Chondrocyte (in vitro differentiated cells): ENCODE results near the gene THEM4. TPM values are rescaled to one million over a fixed set of nuclear protein-coding genes. Genes with fewer than 3 reads are reported as not detected.

Experiments
- DNase-seq: peaks from one replicate; pipeline ENCODE4 v3.0.0; 2021; ENCODE audit warnings: mixed read lengths, low spot score
- H3K27ac Mint-ChIP-seq: one replicate; pipeline ENCODE4 v1.8.0; 2021; ENCODE audit warnings: mild to moderate bottlenecking, moderate library complexity, mixed read lengths; ENCODE audit not compliant: unreplicated experiment
- H3K27me3 Mint-ChIP-seq: 2 replicates; pipeline ENCODE4 v1.8.0; 2021; ENCODE audit warnings: low read depth, mixed read lengths
- H3K36me3 Mint-ChIP-seq: 2 replicates; pipeline ENCODE4 v1.8.0; 2021; ENCODE audit warnings: low read depth, mixed read lengths
- H3K4me1 Mint-ChIP-seq: 2 replicates; pipeline ENCODE4 v1.8.0; 2021; ENCODE audit warnings: low read depth, mild to moderate bottlenecking, mixed read lengths
- H3K4me3 Mint-ChIP-seq: one replicate; pipeline ENCODE4 v1.8.0; 2021; ENCODE audit warnings: mild to moderate bottlenecking, moderate library complexity, mixed read lengths; ENCODE audit not compliant: unreplicated experiment
- H3K9me3 Mint-ChIP-seq: 2 replicates; pipeline ENCODE4 v1.8.0; 2021; ENCODE audit warnings: low read depth, mixed read lengths
- CTCF ChIP-seq: fragments of 200-600 bp; sonication (generic); IDR thresholded peaks from 2 replicates; pipeline ENCODE4 v1.5.0; 2021; ENCODE audit warnings: antibody characterized with exemption, mild to moderate bottlenecking, moderate library complexity
- total RNA-seq: library from RNA; stranded (reverse); gene quantifications from 3 replicates; pipeline ENCODE4 v1.2.1, GENCODE V29; 2021

THEM4 gene
- total RNA-seq, 1 donor from 2014 or later = 6.9 TPM

GRCh38 chr1:151949371-151950193 lies 40.3 kb upstream of the THEM4 start:
- no peaks in the 10 kb centered on the region for H3K36me3 Mint-ChIP-seq

GRCh38 chr1:151948506-151948905 lies 39.2 kb upstream of the THEM4 start:
- H3K27me3 Mint-ChIP-seq = peaks cover 2% of the 10 kb centered on the region
- TF ChIP-seq CTCF = no peak

More at GRCh38 chr1:151949371-151950193, 40.3 kb upstream of the THEM4 start:
- no peak for DNase-seq
- no peak for TF ChIP-seq CTCF
- H3K9me3 Mint-ChIP-seq = no peaks in the 10 kb centered on the region
- peak overlapping the region; percentile 36 for H3K27ac Mint-ChIP-seq
- peaks cover 2% of the 10 kb centered on the region for H3K27me3 Mint-ChIP-seq
- H3K4me3 Mint-ChIP-seq = no peak overlapping the region
- H3K4me1 Mint-ChIP-seq = peaks cover 18% of the 10 kb centered on the region

GRCh38 chr1:151947140-151947539 lies 37.8 kb upstream of the THEM4 start:
- Mint-ChIP-seq H3K4me1 (peaks cover 20% of the 10 kb centered on the region), H3K9me3 (no peaks in the 10 kb centered on the region), H3K27ac (no peak overlapping the region), H3K4me3 (no peak overlapping the region), H3K27me3 (no peaks in the 10 kb centered on the region), H3K36me3 (no peaks in the 10 kb centered on the region)
- DNase-seq = no peak
- no peak for TF ChIP-seq CTCF

More at GRCh38 chr1:151948506-151948905, 39.2 kb upstream of the THEM4 start:
- H3K9me3 Mint-ChIP-seq = no peaks in the 10 kb centered on the region
- DNase-seq = no peak
- H3K4me1 Mint-ChIP-seq = peaks cover 18% of the 10 kb centered on the region
- no peaks in the 10 kb centered on the region for H3K36me3 Mint-ChIP-seq
- no peak overlapping the region for H3K4me3 Mint-ChIP-seq
- H3K27ac Mint-ChIP-seq = no peak overlapping the region

GRCh38 chr1:151945725-151946722 lies 36.7 kb upstream of the THEM4 start:
- peaks cover 28% of the 10 kb centered on the region for H3K4me1 Mint-ChIP-seq
- no peak for TF ChIP-seq CTCF
- H3K4me3 Mint-ChIP-seq = no peak overlapping the region
- no peaks in the 10 kb centered on the region for H3K36me3 Mint-ChIP-seq
- no peaks in the 10 kb centered on the region for H3K9me3 Mint-ChIP-seq
- no peaks in the 10 kb centered on the region for H3K27me3 Mint-ChIP-seq
- no peak for DNase-seq
- H3K27ac Mint-ChIP-seq = peak overlapping the region; percentile 74
